Panc1 (cell line): Measurements from ENCODE around the gene MTMR2. TPM values are rescaled to one million over a fixed set of nuclear protein-coding genes. Genes with fewer than 3 reads are reported as not detected.

ENCODE experiments used
- ATAC-seq: fragments of 200-7000 bp; cut with Tn5 transposase; 2 replicates; pipeline ENCODE4 v1.9.1; 2020; ENCODE audit warnings: mild to moderate bottlenecking, moderate library complexity
- BruUV-seq: library from RNA; stranded (reverse); fragments of 400-500 nt; replicated peaks from 2 replicates; lab custom pipeline; 2021; lab: Mats Ljungman, UMichigan
- CTCF ChIA-PET: fragments of 300-600 bp; sonication (Branson Sonifier 250); formaldehyde crosslinking; loops from one replicate; lab custom pipeline; 2022; ENCODE audit warnings: antibody characterized with exemption; lab: Charles Lee
- POLR2A ChIA-PET: fragments of 300-600 bp; sonication (Branson Sonifier 250); formaldehyde crosslinking; loops from one replicate; lab custom pipeline; 2022; ENCODE audit warnings: antibody characterized with exemption; lab: Charles Lee
- DNase-seq: peaks from one replicate; pipeline ENCODE4 v3.0.0-alpha.2; 2010; ENCODE audit warnings: low read depth, low spot score
- H3K27ac ChIP-seq: 2 replicates; pipeline ENCODE4 v1.5.1; 2011; ENCODE audit warnings: mild to moderate bottlenecking, low read length, inconsistent platforms
- H3K27me3 ChIP-seq: fragments of 200-500 bp; sonication (Bioruptor generic); 2 replicates; pipeline ENCODE4 v1.6.0; 2014; ENCODE audit warnings: low read length, inconsistent platforms; ENCODE audit not compliant: control insufficient read depth, insufficient read depth
- H3K36me3 ChIP-seq: fragments of 200-500 bp; sonication (Bioruptor generic); 2 replicates; pipeline ENCODE4 v1.5.1; 2014; ENCODE audit warnings: inconsistent platforms, mild to moderate bottlenecking, low read length, moderate library complexity; ENCODE audit not compliant: control insufficient read depth, insufficient read depth
- H3K4me1 ChIP-seq: 2 replicates; pipeline ENCODE4 v1.5.1; 2011; ENCODE audit warnings: inconsistent platforms, mild to moderate bottlenecking, low read length, moderate library complexity; ENCODE audit not compliant: control insufficient read depth, insufficient read depth
- H3K4me3 ChIP-seq, 2 experiments: 2 replicates each; pipeline ENCODE4 v1.5.1; 2011 to 2012; ENCODE audit warnings: low read depth in 2 of 2, low read length in 2 of 2, mild to moderate bottlenecking in 2 of 2, inconsistent platforms in 1 of 2, moderate library complexity in 1 of 2
- H3K9me3 ChIP-seq: fragments of 200-500 bp; sonication (Bioruptor generic); 2 replicates; pipeline ENCODE4 v1.5.1; 2014; ENCODE audit warnings: low read depth, mild to moderate bottlenecking, inconsistent platforms, low read length, moderate library complexity; ENCODE audit not compliant: control insufficient read depth, insufficient read depth
- CTCF ChIP-seq: fragments of 450-650 bp; IDR thresholded peaks from 2 replicates; pipeline ENCODE4 v1.5.1; 2017; ENCODE audit warnings: mild to moderate bottlenecking
- POLR2AphosphoS5 ChIP-seq: IDR thresholded peaks from 2 replicates; pipeline ENCODE4 v1.6.1; 2012; ENCODE audit warnings: mild to moderate bottlenecking, low read depth, low read length, moderate library complexity
- REST ChIP-seq, 2 experiments: IDR thresholded peaks; 2 replicates each; pipeline ENCODE4 v1.6.1; 2011 to 2012; ENCODE audit warnings: low read depth in 2 of 2, control low read depth in 1 of 2, low read length in 1 of 2, mild to moderate bottlenecking in 1 of 2, moderate library complexity in 1 of 2; ENCODE audit not compliant: insufficient read depth in 1 of 2
- SIN3A ChIP-seq: IDR thresholded peaks from 2 replicates; pipeline ENCODE4 v1.6.1; 2012; ENCODE audit warnings: low read depth, mild to moderate bottlenecking, low read length, moderate library complexity, borderline replicate concordance; ENCODE audit not compliant: insufficient read depth
- TCF7L2 ChIP-seq: IDR thresholded peaks from 2 replicates; pipeline ENCODE4 v1.6.1; 2011; ENCODE audit warnings: mild to moderate bottlenecking, low read depth, low read length, inconsistent platforms
- in situ Hi-C: cut with HindIII; loops from 2 replicates; pipeline ENCODE4 v1.10.0; 2016; ENCODE audit warnings: low sequenced_read_pairs, low pct_unique_long_range_greater_than_20kb
- intact Hi-C: fragments of 100-400 bp; cut with micrococcal nuclease; formaldehyde crosslinking; loops from one replicate; pipeline ENCODE4 v1.10.0; 2022; ENCODE audit not compliant: unreplicated experiment
- total RNA-seq: library from RNA; stranded (reverse); gene quantifications from one replicate; pipeline ENCODE4 v1.2.1, GENCODE V29; 2021; ENCODE audit not compliant: unreplicated experiment

MTMR2 gene
- total RNA-seq, 1 experiment from 2014 or later, result 44.8 TPM

- ChIA-PET CTCF (interaction anchor here (0.6 to 1.9 kb wide), 5 partner anchors 114 to 559 kb away, joined by 3 to 20 read pairs (median 7); partner anchors contain the start of gene MAML2), POLR2A (no interaction called here)
- no TSS peak for BruUV-seq
- Histone ChIP-seq H3K36me3 (peaks cover 55% of the 10 kb centered on the region), H3K4me3 (no peak overlapping the region), H3K4me1 (0 out of 2 replicates have a peak, but pooled peaks cover 4% of the 10 kb centered on the region), H3K27me3 (no peaks in the 10 kb centered on the region), H3K9me3 (no peaks in the 10 kb centered on the region), H3K27ac (no peak overlapping the region)
- no peak for ATAC-seq
- TF ChIP-seq POLR2AphosphoS5, result no peak
- no peak for TF ChIP-seq REST (IDR thresholded peaks at IDR 0.05; ENCODE audit: insufficient read depth in 1 of 2, low read depth in 2 of 2, low read length in 1 of 2)
- no peak for TF ChIP-seq CTCF
- no peak for TF ChIP-seq TCF7L2
- no peak for TF ChIP-seq SIN3A
- no peak for DNase-seq
- intact Hi-C loops, result loop anchor here (5.0 to 10.0 kb wide), 2 partner anchors 507 to 559 kb away; partner anchors contain the start of genes JRKL and MAML2
- in situ Hi-C loops, result no loop called here
Measured at GRCh38 chr11:95835351-95835750, 88.6 kb downstream of the MTMR2 start.

- TF ChIP-seq TCF7L2, result no peak
- ChIA-PET CTCF (no interaction called here), POLR2A (no interaction called here)
- H3K36me3 ChIP-seq, result peaks cover 59% of the 10 kb centered on the region
- intact Hi-C loops (loop anchor here (10.0 kb wide), 1 partner anchor 561 kb away; the partner anchor contains the start of gene JRKL), in situ Hi-C loops (no loop called here)
- DNase-seq, result no peak
- no peaks in the 10 kb centered on the region for H3K27me3 ChIP-seq
- no TSS peak for BruUV-seq
- H3K9me3 ChIP-seq, result no peaks in the 10 kb centered on the region
- ATAC-seq, result no peak
- H3K4me3 ChIP-seq, result no peak overlapping the region
- 0 out of 2 replicates have a peak, but pooled peaks cover 4% of the 10 kb centered on the region for H3K4me1 ChIP-seq
- no peak overlapping the region for H3K27ac ChIP-seq
Measured at GRCh38 chr11:95833378-95833777, 90.5 kb downstream of the MTMR2 start.

GRCh38 chr11:95832763-95833162 is 91.1 kb downstream of the MTMR2 start:
- intact Hi-C loops, result loop anchor here (10.0 kb wide), 1 partner anchor 562 kb away; the partner anchor contains the start of gene JRKL
- BruUV-seq, result no TSS peak
- no peak for ATAC-seq
- POLR2A ChIA-PET, result no interaction called here
- Histone ChIP-seq H3K4me1 (0 out of 2 replicates have a peak, but pooled peaks cover 4% of the 10 kb centered on the region), H3K27me3 (no peaks in the 10 kb centered on the region), H3K27ac (no peak overlapping the region), H3K36me3 (peaks cover 64% of the 10 kb centered on the region), H3K9me3 (no peaks in the 10 kb centered on the region), H3K4me3 (no peak overlapping the region)
- in situ Hi-C loops, result no loop called here
- TF ChIP-seq SIN3A, result no peak
- TF ChIP-seq CTCF, result no peak
- TF ChIP-seq REST (IDR thresholded peaks at IDR 0.05; ENCODE audit: insufficient read depth in 1 of 2, low read depth in 2 of 2, low read length in 1 of 2), result no peak
- no peak for TF ChIP-seq POLR2AphosphoS5
- TF ChIP-seq TCF7L2, result no peak
- DNase-seq, result no peak
- CTCF ChIA-PET, result no interaction called here
